HEK293 (cell line): ENCODE data around the gene ENTPD8.

ENCODE experiments used
- CTCF ChIP-seq: fragments of 450-650 bp; formaldehyde crosslinking; IDR thresholded peaks from 2 replicates; pipeline ENCODE4 v1.5.1; 2016; ENCODE audit warnings: missing biosample characterization, missing genetic modification characterization
- PRDM4 ChIP-seq: fragments of 450-650 bp; formaldehyde crosslinking; IDR thresholded peaks from 2 replicates; pipeline ENCODE4 v1.5.1; 2017; ENCODE audit warnings: missing biosample characterization, missing genetic modification characterization
- TCF7L2 ChIP-seq: IDR thresholded peaks from 2 replicates; pipeline ENCODE4 v1.6.1; 2011; ENCODE audit warnings: low read depth, mild to moderate bottlenecking, inconsistent platforms, low read length, moderate library complexity, borderline replicate concordance
- ZBTB49 ChIP-seq: fragments of 450-650 bp; formaldehyde crosslinking; IDR thresholded peaks from 2 replicates; pipeline ENCODE4 v1.5.1; 2016; ENCODE audit warnings: missing biosample characterization, missing genetic modification characterization, low read depth
- ZNF16 ChIP-seq: fragments of 450-650 bp; formaldehyde crosslinking; IDR thresholded peaks from 2 replicates; pipeline ENCODE4 v1.5.1; 2016; ENCODE audit warnings: low read depth, missing biosample characterization, missing genetic modification characterization
- ZNF174 ChIP-seq: fragments of 450-650 bp; formaldehyde crosslinking; IDR thresholded peaks from 2 replicates; pipeline ENCODE4 v1.5.0; 2017; ENCODE audit warnings: missing biosample characterization, mild to moderate bottlenecking, missing genetic modification characterization
- ZNF280C ChIP-seq: fragments of 450-650 bp; formaldehyde crosslinking; IDR thresholded peaks from 2 replicates; pipeline ENCODE4 v1.5.1; 2016; ENCODE audit warnings: missing biosample characterization, missing genetic modification characterization
- ZNF530 ChIP-seq: fragments of 450-650 bp; formaldehyde crosslinking; IDR thresholded peaks from 2 replicates; pipeline ENCODE4 v1.5.1; 2016; ENCODE audit warnings: low read depth, missing biosample characterization, missing genetic modification characterization
- ZNF677 ChIP-seq: fragments of 450-650 bp; IDR thresholded peaks from 2 replicates; pipeline ENCODE4 v1.5.0; 2018; ENCODE audit warnings: missing biosample characterization, mild to moderate bottlenecking, missing genetic modification characterization, moderate library complexity
- ZNF785 ChIP-seq: fragments of 450-650 bp; formaldehyde crosslinking; IDR thresholded peaks from 2 replicates; pipeline ENCODE4 v1.5.1; 2016; ENCODE audit warnings: missing biosample characterization, missing genetic modification characterization
- ZSCAN30 ChIP-seq: fragments of 450-650 bp; IDR thresholded peaks from 2 replicates; pipeline ENCODE4 v1.5.1; 2018; ENCODE audit warnings: missing biosample characterization, mild to moderate bottlenecking, missing genetic modification characterization, moderate library complexity

GRCh38 chr9:137488906-137489305, 47.7 kb upstream of the ENTPD8 start:
- TF ChIP-seq CTCF (no peak), ZNF16 (no peak), ZNF280C (tag by site-specific recombination) (no peak), TCF7L2 (no peak), ZBTB49 (tag by site-specific recombination) (no peak), ZSCAN30 (no peak), PRDM4 (no peak), ZNF785 (no peak), ZNF530 (tag by site-specific recombination) (no peak), ZNF677 (tag by site-specific recombination) (no peak), ZNF174 (tag by site-specific recombination) (no peak)
